B cell (primary cell): ENCODE data around the gene SHQ1.

Experiments
- EZH2 ChIP-seq: IDR thresholded peaks from 2 replicates; pipeline ENCODE4 v1.6.1; 2012; ENCODE audit warnings: borderline replicate concordance, low read depth, mild to moderate bottlenecking, moderate library complexity, low read length; ENCODE audit not compliant: insufficient read depth, poor library complexity, severe bottlenecking
- TF ChIP-seq, protein P1 (sequence below): fragments of 200-600 bp; IDR thresholded peaks from one replicate; pipeline ENCODE4 v1.8.0; 2022; ENCODE audit warnings: antibody characterized with exemption, mild to moderate bottlenecking

DNA sequence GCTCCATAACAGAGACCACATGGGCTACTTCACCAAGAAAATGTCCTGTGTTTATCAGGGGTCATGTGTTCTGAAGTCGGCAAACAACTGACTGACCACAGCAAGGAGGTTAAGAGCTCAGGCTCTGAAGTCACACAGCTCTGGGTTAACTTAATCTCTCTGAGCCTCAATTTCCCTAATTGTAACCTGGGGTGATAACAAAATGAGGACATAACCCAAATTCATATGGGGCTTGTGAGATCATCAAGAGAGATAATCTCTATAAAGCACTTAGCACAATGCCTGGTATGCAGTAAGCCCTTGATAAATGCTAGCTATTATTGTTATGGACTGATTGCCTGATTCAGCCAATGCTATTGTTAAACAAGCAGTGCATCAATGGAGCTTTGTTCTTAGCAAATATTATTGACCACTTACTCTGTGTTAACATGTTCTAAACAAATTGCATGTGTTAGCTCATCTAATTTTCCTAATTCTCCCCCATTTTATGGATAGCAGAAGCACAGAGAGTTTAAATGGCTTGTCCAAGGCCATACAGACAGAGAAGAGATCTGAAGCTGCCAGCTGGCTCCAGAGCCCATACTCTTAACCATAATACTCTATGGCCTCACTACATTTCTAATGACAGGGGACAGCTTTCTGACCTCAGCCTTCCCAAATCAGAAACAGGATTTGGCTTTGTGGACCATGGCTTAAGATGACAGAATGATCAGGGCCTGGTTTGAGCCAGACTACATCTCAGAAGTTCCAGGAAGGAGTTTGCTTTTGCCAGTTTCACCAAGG, 78.3 kb downstream of the SHQ1 start:
- TF ChIP-seq, protein P1, sequence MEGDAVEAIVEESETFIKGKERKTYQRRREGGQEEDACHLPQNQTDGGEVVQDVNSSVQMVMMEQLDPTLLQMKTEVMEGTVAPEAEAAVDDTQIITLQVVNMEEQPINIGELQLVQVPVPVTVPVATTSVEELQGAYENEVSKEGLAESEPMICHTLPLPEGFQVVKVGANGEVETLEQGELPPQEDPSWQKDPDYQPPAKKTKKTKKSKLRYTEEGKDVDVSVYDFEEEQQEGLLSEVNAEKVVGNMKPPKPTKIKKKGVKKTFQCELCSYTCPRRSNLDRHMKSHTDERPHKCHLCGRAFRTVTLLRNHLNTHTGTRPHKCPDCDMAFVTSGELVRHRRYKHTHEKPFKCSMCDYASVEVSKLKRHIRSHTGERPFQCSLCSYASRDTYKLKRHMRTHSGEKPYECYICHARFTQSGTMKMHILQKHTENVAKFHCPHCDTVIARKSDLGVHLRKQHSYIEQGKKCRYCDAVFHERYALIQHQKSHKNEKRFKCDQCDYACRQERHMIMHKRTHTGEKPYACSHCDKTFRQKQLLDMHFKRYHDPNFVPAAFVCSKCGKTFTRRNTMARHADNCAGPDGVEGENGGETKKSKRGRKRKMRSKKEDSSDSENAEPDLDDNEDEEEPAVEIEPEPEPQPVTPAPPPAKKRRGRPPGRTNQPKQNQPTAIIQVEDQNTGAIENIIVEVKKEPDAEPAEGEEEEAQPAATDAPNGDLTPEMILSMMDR, result no peak
- TF ChIP-seq EZH2, result no peak
